ENCODE results near the gene NAALADL2.
"Not testable (repeated sequence)": the region's sequence is repeated elsewhere in the genome, so short reads cannot be mapped to it uniquely, and the experiment has no call there.

Gene NAALADL2

DNA sequence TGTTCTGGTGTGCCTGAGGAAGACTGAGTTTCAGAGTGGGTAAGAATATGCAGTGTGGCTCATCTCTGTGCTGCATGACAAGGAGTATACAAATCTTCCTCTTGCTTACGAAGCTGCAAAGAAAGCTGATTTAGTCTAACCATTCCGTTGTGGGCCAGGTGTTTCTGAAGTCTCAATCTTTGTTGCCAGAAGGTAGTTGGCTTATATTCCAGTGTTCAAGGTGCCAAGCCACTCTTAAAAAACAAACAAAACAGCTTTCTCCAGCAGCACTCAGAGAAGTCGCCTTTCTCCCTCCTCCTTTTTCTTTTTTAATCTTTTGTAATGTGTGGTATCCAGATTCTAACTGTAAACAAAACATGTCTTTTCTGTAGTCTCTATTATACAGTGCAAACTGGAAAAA lies 872.4 kb downstream of the NAALADL2 start:
- no peak for DNase-seq (ENCODE audit: low read depth in 1 of 2, low spot score in 1 of 2)

DNA sequence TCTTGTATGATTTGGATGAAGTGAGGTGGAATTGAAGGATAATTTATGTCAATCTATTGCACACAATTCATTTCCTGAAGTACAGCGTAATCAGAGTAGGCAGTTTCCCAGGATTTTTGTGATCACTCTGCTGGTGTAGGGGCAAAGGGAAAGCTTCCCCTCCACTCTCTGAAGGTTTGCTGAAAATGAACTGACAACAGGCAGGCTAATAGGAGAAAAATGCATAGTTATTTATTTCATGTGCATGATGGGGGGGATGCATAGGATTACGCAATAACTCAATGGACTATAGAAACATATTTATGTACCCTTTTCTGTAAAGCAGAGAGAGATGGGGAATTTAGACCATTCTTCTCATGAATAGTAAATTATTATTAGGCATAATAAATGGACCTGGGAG lies 872.9 kb downstream of the NAALADL2 start:
- no peak for DNase-seq (ENCODE audit: low read depth in 1 of 2, low spot score in 1 of 2)

DNA sequence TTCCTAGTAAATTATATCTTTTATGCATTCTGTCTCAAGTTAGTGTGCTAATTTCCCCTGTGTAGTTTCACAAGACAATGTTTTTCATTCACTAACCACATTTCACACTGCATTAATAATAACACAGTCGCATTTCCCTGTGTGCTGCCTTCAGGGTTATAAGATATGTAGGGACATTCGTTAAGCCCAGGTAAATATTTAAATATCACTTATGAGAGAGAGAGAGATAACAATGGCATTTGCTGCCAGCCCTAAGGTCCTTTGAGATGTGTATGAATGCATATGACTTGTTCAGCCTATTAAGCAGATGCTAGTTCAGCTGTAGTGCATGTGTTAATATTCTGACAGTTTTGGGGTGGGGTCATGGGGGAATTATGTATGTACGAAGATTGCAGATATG lies 876.7 kb downstream of the NAALADL2 start:
- no peak for DNase-seq (ENCODE audit: low read depth in 1 of 2, low spot score in 1 of 2)

DNA sequence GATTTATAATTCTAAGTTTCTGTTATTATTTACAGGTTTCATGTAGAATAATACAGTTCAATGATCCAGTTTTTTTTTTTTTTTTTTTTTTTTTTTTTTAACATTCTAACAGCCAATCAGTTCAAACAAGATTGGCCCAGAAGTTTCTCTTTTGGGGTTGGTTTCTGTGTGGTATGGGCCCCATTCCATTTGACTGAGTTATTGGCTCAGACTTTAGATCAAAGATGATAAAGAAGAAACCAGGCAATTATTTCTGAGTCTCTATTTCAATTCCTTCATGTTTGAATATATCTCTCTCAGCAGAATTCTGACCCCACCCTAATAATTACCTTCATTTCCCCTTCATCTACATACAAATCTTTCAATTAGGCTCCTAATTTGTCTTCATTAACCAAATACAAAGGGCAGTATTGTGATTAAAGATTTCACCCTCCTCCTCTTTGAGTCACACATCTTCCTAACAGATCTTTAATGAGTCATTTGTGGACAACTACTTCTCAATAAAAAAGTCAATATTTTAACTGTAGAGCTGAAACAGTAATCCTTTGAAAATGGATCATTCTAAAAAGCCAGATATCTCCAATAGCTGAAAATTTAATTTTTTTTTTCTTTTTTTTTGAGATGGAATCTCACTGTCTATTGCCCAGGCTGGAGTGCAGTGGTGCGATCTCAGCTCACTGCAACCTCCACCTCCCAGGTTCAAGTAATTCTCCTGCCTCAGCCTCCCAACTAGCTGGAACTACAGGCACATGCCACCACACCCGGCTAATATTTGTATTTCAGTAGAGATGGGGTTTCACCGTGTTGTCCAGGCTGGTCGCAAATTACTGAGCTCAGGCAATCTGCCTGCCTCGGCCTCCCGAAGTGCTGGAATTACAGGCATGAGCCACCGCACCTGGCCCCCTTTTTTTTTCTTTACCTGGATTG lies 878.8 kb downstream of the NAALADL2 start:
- DNase-seq (ENCODE audit: low read depth in 1 of 2, low spot score in 1 of 2): no peak

DNA sequence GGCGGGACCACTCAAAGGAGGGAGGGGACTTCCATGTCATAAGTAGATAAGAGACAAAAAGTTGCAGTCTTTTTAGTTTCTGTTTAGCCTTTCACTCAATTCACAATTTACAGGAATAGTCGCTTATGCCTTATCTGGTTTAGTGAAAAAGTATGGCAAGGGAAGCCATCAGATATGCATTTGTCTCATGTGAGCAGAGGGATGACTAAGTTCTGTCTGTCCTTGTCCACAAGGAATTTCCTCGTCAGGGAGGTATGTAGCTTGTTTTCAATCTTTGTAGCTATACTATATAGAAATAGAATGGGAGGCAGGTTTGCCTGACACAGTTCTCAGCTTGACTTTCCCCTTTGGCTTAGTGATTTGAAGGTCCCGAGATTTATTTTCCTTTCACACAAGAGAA lies 882.8 kb downstream of the NAALADL2 start:
- DNase-seq (ENCODE audit: low read depth in 1 of 2, low spot score in 1 of 2): no peak

DNA sequence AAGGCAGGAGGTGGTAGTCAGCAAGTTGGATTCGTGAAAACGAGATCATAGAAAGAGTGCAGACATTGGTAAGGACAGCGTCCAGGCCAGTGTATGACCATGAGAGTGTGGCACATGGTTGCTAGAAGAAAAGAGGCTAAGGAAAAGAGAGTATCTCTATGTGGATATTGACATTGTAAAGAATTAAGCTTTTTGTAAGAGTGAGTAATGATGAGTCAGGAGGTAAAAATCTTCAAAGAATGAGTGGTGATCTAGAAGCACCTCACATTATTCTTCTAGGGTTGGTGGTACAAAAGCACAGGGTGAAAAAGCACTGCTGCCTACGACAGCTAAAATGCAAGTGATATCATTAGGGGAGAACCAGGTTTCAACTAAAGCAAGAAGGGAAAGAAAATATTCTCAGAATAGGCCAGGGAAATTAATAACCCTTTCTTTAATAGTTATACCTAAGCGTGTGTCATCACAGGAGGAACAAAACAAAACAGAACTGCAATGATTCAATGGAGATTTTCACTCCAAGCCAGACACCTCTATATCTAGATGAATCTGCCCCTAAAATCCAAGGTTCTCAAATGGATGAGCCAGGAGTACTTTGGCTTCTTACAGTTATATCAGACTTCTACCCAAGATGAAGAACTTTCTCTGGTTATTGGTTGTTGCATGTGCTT lies 884.7 kb downstream of the NAALADL2 start:
- no peak for DNase-seq (ENCODE audit: low read depth in 1 of 2, low spot score in 1 of 2)

DNA sequence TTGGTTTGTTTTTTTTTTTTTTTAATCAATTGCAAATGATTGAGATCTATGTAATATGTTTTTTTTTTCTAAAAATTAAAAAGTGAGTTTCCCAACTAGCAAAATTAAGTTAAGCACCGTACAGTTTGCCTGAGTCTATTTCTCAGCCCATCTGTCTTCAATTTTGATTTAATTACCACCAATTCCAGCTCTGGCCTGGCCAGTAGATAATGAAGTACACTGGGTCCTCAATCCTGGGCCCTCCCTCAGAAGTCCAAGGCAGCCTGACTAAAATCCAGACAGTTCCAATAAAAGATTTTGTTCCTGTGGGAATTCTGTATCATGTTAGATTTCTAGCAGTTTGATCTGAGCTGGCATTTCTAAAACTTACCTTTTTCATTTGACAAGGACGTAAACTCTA lies 887.2 kb downstream of the NAALADL2 start:
- no peak for DNase-seq (ENCODE audit: low read depth in 1 of 2, low spot score in 1 of 2)

DNA sequence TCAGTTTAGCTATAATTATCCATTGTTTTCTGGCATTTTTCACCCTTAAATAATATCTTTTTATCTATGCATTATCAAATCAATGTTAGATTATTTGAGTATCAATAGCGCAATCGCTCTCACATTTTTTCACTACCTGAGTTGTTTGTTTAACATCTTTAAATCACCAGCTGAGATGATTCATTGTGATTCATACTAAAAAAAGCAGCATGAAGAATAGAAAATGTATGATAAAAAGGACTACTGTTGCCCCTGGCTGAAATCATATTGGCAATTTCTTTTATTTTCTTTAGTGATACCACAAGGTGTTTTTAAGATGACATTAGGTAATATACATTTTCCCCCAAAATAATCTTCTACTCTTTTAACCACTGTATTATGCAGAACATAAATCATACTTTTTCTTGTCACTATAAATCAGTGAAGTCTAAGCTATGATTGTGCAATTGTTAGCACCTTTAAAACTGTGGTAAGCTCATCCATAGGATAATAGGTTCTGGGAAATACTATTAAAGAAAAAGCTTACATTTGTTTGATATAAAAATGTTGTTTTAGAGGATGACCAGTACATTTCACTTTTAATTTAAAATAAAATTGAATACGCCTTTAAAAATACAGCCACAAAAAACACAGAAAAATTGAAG lies 889.1 kb downstream of the NAALADL2 start:
- no peak for DNase-seq (ENCODE audit: low read depth in 1 of 2, low spot score in 1 of 2)

DNA sequence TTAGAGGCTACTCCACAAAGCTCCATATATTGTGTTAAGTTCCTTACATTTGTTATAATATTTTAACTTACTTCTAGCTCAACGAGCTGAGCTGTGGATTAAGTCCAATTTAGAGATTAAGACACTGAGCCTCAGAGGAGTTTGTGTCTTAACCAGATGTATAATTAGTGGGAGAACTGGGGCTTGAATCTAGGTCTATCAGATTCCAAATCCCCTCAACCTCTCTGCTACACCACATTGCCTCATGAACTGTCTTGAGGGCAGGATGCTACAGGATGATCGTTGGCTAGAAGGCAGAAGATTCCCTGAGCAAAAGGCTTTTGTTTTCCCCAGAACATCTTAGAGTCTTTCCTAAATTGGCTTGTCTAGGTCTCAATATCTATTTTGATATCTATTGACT lies 890.8 kb downstream of the NAALADL2 start:
- DNase-seq (ENCODE audit: low read depth in 1 of 2, low spot score in 1 of 2): no peak

DNA sequence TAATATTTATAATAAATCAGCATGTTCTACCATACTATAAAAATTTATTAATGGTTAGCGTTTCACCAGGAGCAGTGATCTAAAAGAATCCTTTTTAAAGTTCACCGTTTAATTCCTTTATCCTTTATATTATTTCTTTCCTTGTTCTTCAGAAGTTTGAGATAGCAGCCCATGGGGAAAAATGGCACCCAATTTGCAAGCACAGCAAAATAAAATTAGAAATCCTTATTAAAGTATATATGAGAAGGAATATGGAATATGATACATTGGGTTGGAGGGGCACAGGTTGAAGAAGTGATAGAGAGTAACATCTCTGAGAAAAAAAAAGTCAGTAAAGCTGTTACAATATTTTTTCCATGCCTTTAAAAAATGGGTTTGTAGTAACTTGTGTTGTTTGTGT lies 892.0 kb downstream of the NAALADL2 start:
- no peak for DNase-seq (ENCODE audit: low read depth in 1 of 2, low spot score in 1 of 2)

DNA sequence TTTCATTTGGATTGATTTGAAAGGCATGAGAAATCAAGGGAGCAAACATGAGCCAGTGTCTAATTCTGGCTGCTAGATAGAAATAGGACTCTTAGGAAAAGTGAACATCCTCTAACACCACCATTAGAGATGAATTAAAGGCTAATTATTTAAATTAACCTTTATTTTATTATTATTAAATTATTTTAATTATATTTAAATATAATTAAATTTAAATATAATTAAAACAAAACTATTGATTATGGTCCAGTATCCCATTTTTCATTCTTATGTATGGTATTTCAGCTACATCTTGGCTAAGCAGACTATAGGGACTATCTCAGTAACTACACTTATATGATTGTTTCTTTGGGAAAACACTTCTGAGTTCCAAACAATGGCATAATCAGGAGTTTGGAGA lies 904.8 kb downstream of the NAALADL2 start:
- no peak for DNase-seq (ENCODE audit: low read depth in 1 of 2, low spot score in 1 of 2)

DNA sequence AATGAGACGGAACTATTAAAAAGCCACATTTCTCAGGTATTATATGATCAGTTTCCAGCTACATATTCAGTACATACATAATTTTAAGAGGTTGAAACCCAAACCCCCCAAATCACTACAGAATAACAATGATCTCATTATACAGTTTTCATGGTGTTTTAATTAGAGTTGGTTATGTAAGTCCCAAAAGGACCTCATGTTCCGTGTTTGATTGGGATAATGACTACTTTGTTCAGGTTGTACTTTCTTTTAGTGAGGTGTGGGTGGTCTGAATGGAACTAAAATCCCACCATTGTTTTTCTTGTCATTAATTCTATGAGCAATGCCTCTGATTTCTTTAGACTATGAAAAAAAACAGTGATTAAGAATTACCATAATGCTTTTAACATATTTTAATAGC lies 905.6 kb downstream of the NAALADL2 start:
- DNase-seq (ENCODE audit: low read depth in 1 of 2, low spot score in 1 of 2): no peak

DNA sequence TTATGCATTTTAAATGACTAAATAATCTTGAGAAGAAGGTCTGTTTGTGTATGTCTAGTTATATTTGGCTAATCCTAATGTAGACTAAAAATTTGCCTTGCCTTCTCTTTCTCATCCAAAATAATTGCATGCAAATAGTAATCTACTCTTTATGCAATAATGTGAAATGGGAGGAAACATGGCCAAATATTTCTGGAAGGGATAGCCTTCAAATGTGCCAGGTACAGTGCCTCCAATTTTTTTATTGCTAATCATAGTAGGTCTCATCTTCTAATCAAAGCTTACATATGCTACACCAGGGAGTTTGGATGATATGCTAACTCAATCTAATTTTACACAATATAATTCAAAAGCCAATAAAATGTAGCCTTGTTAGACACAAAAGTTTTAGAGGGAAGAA lies 911.3 kb downstream of the NAALADL2 start:
- DNase-seq (ENCODE audit: low read depth in 1 of 2, low spot score in 1 of 2): no peak

DNA sequence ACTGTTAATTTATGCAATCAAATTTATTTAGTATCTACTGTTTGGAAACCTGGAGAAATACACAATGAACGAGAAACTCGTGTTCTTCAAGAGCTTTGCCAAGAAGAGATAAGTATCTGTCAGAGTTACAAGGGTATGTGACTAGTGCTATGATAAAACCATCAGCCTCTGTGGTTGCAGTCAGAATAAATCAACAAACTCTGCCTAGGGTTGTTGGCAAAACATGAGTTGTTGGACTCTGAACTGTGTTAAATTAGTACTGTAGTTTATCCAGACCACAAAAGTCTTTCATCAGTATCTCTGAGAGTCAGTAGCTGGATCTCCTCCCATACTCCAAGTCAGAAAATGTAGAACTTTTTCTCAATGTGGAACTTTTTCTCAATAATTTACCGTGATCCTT lies 918.4 kb downstream of the NAALADL2 start:
- no peak for DNase-seq (ENCODE audit: low read depth in 1 of 2, low spot score in 1 of 2)

DNA sequence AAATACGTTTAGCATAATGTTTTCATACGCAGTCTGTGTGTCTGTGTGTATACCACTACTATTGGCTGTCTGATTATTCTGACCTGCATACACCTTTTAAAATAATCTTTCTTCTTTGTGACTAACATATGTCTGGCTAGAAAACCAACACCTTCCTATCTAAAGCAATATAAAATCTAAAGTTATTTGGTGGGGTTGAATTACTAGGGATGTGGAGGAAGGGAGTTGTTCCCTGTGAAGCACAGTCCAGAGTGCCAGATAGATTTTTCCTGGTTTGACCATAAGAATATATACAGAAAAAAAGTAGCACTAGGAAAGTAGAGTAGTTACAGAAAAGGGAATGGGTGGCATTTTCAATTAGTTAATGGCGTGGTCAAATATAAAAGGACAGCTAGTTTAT lies 918.8 kb downstream of the NAALADL2 start:
- no peak for DNase-seq (ENCODE audit: low read depth in 1 of 2, low spot score in 1 of 2)

DNA sequence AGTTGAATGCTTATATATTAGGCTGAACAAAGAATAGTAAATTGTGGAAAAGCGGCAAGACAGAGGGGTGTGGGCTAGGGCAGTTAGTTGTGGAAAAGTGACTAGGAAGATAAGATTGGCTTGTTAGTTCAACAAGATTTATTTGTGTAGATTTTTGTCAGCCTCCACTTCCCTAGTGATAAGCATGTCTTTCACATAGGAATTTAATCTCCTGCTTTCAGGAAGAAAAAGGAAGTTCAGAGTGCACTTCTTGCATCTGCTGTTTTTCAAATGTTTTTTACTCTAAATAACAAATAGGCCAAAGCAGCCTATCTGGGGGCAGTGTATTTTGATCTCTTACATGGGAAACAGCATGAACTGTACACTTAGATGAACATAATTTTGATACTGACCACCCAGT lies 919.9 kb downstream of the NAALADL2 start:
- no peak for DNase-seq (ENCODE audit: low read depth in 1 of 2, low spot score in 1 of 2)

DNA sequence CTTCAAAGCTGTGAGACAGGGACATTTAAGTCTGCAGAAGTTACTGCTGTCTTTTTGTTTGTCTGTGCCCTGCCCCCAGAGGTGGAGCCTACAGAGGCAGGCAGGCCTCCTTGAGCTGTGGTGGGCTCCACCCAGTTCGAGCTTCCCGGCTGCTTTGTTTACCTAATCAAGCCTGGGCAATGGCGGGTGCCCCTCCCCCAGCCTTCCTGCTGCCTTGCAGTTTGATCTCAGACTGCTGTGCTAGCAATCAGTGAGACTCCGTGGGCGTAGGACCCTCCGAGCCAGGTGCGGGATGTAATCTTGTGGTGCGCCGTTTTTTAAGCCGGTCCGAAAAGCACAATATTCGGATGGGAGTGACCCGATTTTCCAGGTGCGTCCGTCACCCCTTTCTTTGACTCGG lies 928.0 kb downstream of the NAALADL2 start:
- DNase-seq (ENCODE audit: low read depth in 1 of 2, low spot score in 1 of 2): not testable (repeated sequence)

DNA sequence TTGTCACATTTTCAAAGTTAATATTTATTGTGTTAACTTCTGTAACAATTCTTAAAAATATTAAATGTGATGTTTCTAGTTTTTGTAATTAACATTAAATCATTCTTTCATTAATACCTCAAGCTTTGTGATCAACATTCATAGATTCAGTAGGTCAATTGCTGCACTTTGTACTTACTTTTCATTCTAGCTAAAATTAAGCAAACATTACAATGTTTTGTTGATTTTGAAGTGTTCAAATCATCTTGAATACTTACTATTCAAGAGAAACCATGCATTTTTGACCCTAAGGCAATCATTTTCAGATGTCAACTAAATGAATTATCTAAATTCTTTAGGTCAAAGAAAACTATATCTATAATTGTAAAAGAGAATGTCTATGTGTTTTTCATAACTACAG lies 933.1 kb downstream of the NAALADL2 start:
- no peak for DNase-seq (ENCODE audit: low read depth in 1 of 2, low spot score in 1 of 2)

DNA sequence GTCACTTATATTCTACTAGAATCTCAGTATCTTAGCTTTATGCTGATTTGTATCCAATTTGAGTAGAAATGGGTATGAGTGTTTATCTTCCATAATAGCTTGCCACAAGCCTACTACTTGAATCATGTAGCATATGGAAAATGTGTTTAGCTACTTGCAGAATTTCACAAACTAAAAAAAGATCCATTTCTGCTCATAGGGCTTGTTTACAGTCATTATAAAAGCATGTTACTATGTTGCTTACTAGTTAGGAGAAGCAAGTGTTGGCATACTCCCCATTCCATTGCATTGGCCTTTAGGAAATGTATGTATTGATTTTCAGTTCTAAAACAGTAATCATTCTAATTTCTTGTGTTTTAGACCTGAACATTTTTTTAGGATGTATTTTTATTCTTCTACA lies 939.2 kb downstream of the NAALADL2 start:
- no peak for DNase-seq (ENCODE audit: low read depth in 1 of 2, low spot score in 1 of 2)

DNA sequence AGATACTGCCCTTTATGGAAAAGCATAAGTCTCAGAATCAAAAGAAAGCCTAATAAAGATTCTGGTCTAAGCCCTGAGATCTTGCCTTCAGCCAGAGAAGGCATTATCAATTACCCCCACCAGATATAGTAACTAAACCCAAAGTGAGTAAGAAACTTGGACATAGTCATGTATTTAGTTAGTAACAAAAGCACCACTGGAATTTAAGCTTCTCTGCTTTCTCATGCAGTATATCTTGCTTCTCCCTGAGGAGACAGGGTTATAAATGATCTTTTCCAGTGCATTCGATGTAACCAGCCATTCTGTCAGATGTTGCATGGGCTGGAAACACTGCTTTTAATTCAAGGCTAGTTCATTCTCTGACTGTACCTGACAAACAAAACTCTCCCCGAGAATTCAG lies 946.7 kb downstream of the NAALADL2 start:
- no peak for DNase-seq (ENCODE audit: low read depth in 1 of 2, low spot score in 1 of 2)

DNA sequence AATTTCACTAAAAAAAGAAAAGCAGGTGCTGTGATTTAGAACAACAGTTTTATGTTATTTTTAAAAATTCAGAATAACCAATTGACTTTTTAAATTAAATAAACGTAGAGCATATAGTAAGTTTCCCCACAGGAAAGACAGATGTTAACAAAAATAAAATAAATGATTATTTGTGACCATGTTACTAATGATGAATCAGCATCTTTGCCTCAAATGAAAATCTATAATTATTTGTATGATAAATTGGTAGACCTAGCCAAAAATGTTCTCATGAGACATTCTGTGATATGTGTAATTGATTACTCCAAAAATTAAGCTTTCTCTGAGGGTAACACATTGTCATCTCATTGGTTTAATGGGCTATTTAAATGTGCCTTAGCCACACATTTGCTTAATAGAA lies 948.0 kb downstream of the NAALADL2 start:
- DNase-seq (ENCODE audit: low read depth in 1 of 2, low spot score in 1 of 2): no peak

DNA sequence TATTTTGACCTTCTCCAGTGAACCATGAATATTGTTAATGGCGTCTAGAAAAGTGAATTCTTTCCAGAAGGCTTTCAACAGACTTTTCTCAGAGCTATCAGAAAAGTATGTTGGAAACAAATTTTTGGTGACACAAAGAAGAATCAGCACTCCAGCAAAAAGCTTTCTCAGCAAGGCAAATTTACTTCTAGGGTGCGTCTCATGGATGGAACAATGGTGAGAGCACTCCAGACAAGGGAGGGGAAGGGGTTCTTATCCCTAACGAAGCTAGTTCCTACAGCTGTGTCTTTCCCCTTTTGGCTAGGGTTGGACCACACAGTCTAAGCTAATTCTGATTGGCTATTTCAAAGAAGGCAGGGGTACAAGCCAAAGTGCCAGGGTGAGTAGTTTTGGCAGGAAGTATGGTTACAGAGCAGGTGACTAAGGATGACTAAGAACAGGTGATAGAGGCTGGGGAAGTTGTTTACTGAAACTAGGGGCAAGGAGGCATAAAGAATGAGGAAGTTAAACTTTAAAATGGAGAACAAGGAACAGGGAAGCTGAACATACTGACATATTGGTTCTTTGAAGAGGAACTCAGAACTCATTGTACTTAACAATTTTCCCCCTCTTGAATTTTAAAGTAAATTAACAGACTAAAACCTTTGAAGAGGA lies 959.8 kb downstream of the NAALADL2 start:
- DNase-seq (ENCODE audit: low read depth in 1 of 2, low spot score in 1 of 2): no peak

All from activated CD4-positive, alpha-beta T cell treated with anti-CD3 and anti-CD28 coated beads, Interleukin-2, amount 50 U/mL, for 24 hours (primary cell).